H1 (cell line): ENCODE results near the gene SLC35A3. TPM values are rescaled to one million over a fixed set of nuclear protein-coding genes. Genes with fewer than 3 reads are reported as not detected.

Source experiments
- CTCF ChIA-PET: fragments of 300-600 bp; sonication (Branson Sonifier 250); formaldehyde crosslinking; loops from one replicate; lab custom pipeline; 2021; ENCODE audit not compliant: partially characterized antibody; lab: Charles Lee
- POLR2A ChIA-PET: fragments of 300-600 bp; sonication (Branson Sonifier 250); formaldehyde crosslinking; loops from one replicate; lab custom pipeline; 2021; ENCODE audit warnings: inconsistent platforms; ENCODE audit not compliant: partially characterized antibody; lab: Charles Lee
- DNase-seq, 2 experiments: peaks; one replicate each; pipeline versions ENCODE4 v3.0.0 to v3.0.0-alpha.2; 2010 to 2022; ENCODE audit warnings: low spot score in 2 of 2, low read depth in 1 of 2, mixed read lengths in 1 of 2
- FAIRE-seq: peaks from 2 replicates; lab custom pipeline; 2011; peaks lifted over from hg19 to GRCh38; lab: Jason Lieb, UNC
- H2AFZ ChIP-seq: 2 replicates; pipeline ENCODE4 v1.8.1; 2012; ENCODE audit warnings: low read length, inconsistent platforms
- H2AK5ac ChIP-seq: 2 replicates; pipeline ENCODE4 v1.6.1; 2013; ENCODE audit warnings: low read depth, low read length
- H2BK120ac ChIP-seq: replicated peaks from 2 replicates; pipeline ENCODE3; 2013; ENCODE audit warnings: low read depth, low read length, inconsistent platforms
- H2BK12ac ChIP-seq: 2 replicates; pipeline ENCODE4 v1.6.1; 2013; ENCODE audit warnings: low read depth, low read length
- H2BK15ac ChIP-seq: 2 replicates; pipeline ENCODE4 v1.6.1; 2013; ENCODE audit warnings: low read length
- H2BK20ac ChIP-seq: 2 replicates; pipeline ENCODE4 v1.6.1; 2013; ENCODE audit warnings: low read length
- H2BK5ac ChIP-seq: 2 replicates; pipeline ENCODE4 v1.6.1; 2013; ENCODE audit warnings: low read depth, low read length
- H3K14ac ChIP-seq: 2 replicates; pipeline ENCODE4 v1.6.1; 2013; ENCODE audit warnings: inconsistent platforms; ENCODE audit not compliant: insufficient read length
- H3K18ac ChIP-seq: 2 replicates; pipeline ENCODE4 v1.6.1; 2013; ENCODE audit warnings: low read length; ENCODE audit errors: extremely low read depth
- H3K23ac ChIP-seq: 2 replicates; pipeline ENCODE4 v1.6.1; 2013; ENCODE audit warnings: inconsistent platforms; ENCODE audit not compliant: insufficient read length
- H3K23me2 ChIP-seq: 2 replicates; pipeline ENCODE4 v1.6.1; 2013; ENCODE audit warnings: low read depth, low read length
- H3K27ac ChIP-seq: 2 replicates; pipeline ENCODE4 v1.6.1; 2011; ENCODE audit warnings: low read depth, low read length, inconsistent platforms
- H3K27me3 ChIP-seq, 4 experiments: replicated peaks in 1 of 4; 1 replicate in 1 of 4; 2 replicates in 3 of 4; pipeline versions ENCODE4 v1.6.1 to v1.8.1; 2011 to 2013; ENCODE audit warnings: low read length in 3 of 4, mild to moderate bottlenecking in 3 of 4, inconsistent platforms in 2 of 4, mixed read lengths in 2 of 4, moderate library complexity in 1 of 4; ENCODE audit not compliant: control insufficient read depth in 3 of 4, insufficient read depth in 3 of 4; ENCODE audit errors: extremely low read depth in 1 of 4
- H3K36me3 ChIP-seq, 4 experiments: 2 replicates each; pipeline versions ENCODE4 v1.6.1 to v1.8.1; 2011 to 2013; ENCODE audit warnings: mild to moderate bottlenecking in 4 of 4, low read length in 3 of 4, moderate library complexity in 2 of 4, control low read depth in 1 of 4, inconsistent platforms in 1 of 4; ENCODE audit not compliant: insufficient read depth in 4 of 4, control insufficient read depth in 2 of 4
- H3K4ac ChIP-seq: replicated peaks from 2 replicates; pipeline ENCODE3; 2013; ENCODE audit warnings: low read length, low read depth, mixed read lengths, inconsistent platforms; ENCODE audit not compliant: insufficient read length
- H3K4me1 ChIP-seq, 4 experiments: replicated peaks in 1 of 4; 1 replicate in 1 of 4; 2 replicates in 3 of 4; pipeline versions ENCODE4 v1.6.1 to v1.8.1; 2011 to 2013; ENCODE audit warnings: low read length in 3 of 4, inconsistent platforms in 2 of 4, mixed read lengths in 1 of 4; ENCODE audit not compliant: insufficient read depth in 4 of 4, control insufficient read depth in 3 of 4
- H3K4me2 ChIP-seq, 2 experiments: 2 replicates each; pipeline versions ENCODE4 v1.6.1 to v1.8.1; 2011 to 2013; ENCODE audit warnings: low read depth in 2 of 2, low read length in 2 of 2, control low read depth in 1 of 2, inconsistent platforms in 1 of 2, mild to moderate bottlenecking in 1 of 2; ENCODE audit not compliant: insufficient read depth in 1 of 2
- H3K4me3 ChIP-seq, 4 experiments: fragments of 200-600, 300-600 bp in 1 of 4; sonication (generic), shearing (Covaris generic), sonication (Bioruptor Twin) in 1 of 4; 2 replicates each; pipeline versions ENCODE4 v1.5.1 to v1.8.1; 2011 to 2016; ENCODE audit warnings: low read length in 4 of 4, low read depth in 3 of 4, control low read depth in 2 of 4, inconsistent platforms in 2 of 4, mild to moderate bottlenecking in 2 of 4, mixed read lengths in 1 of 4, moderate library complexity in 1 of 4; ENCODE audit not compliant: insufficient read depth in 2 of 4; ENCODE audit errors: extremely low read depth in 1 of 4
- H3K56ac ChIP-seq: replicated peaks from 2 replicates; pipeline ENCODE3; 2013; ENCODE audit warnings: low read depth, mild to moderate bottlenecking, mixed read lengths, low read length, inconsistent platforms; ENCODE audit not compliant: insufficient read length
- H3K79me1 ChIP-seq: 2 replicates; pipeline ENCODE4 v1.6.1; 2013; ENCODE audit warnings: low read depth, low read length, control low read depth
- H3K79me2 ChIP-seq, 2 experiments: 2 replicates each; pipeline versions ENCODE4 v1.6.1 to v1.8.1; 2012 to 2013; ENCODE audit warnings: low read length in 2 of 2, mild to moderate bottlenecking in 2 of 2, inconsistent platforms in 1 of 2; ENCODE audit not compliant: insufficient read depth in 2 of 2, control insufficient read depth in 1 of 2
- H3K9ac ChIP-seq, 4 experiments: replicated peaks in 1 of 4; 1 replicate in 1 of 4; 2 replicates in 3 of 4; pipeline versions ENCODE4 v1.6.1 to v1.8.1; 2011 to 2013; ENCODE audit warnings: low read depth in 3 of 4, low read length in 3 of 4, control low read depth in 2 of 4, mild to moderate bottlenecking in 2 of 4, moderate library complexity in 2 of 4, inconsistent platforms in 1 of 4; ENCODE audit errors: extremely low read depth in 1 of 4
- H3K9me3 ChIP-seq, 2 experiments: 2 replicates each; pipeline versions ENCODE4 v1.6.1 to v1.8.1; 2012 to 2013; ENCODE audit warnings: mild to moderate bottlenecking in 2 of 2, moderate library complexity in 2 of 2, control low read depth in 1 of 2, inconsistent platforms in 1 of 2, low read depth in 1 of 2, low read length in 1 of 2, mixed read lengths in 1 of 2; ENCODE audit not compliant: insufficient read depth in 2 of 2
- H4K20me1 ChIP-seq, 2 experiments: replicated peaks in 1 of 2; 2 replicates each; pipeline versions ENCODE3 to v1.8.1; 2011 to 2013; ENCODE audit warnings: inconsistent platforms in 2 of 2, low read length in 2 of 2, mild to moderate bottlenecking in 1 of 2; ENCODE audit not compliant: insufficient read depth in 2 of 2, control insufficient read depth in 1 of 2
- H4K5ac ChIP-seq: 2 replicates; pipeline ENCODE4 v1.6.1; 2013; ENCODE audit warnings: low read length, low read depth, mixed read lengths, inconsistent platforms; ENCODE audit not compliant: insufficient read length
- H4K8ac ChIP-seq: 2 replicates; pipeline ENCODE4 v1.8.0; 2013; ENCODE audit warnings: mild to moderate bottlenecking, moderate library complexity, low read length, inconsistent platforms; ENCODE audit not compliant: insufficient read depth; ENCODE audit errors: extremely low read depth
- H4K91ac ChIP-seq: replicated peaks from 2 replicates; pipeline ENCODE3; 2013; ENCODE audit warnings: low read length, mixed read lengths, inconsistent platforms; ENCODE audit not compliant: insufficient read length
- BCL11A ChIP-seq, 2 experiments: IDR thresholded peaks; one replicate each; pipeline ENCODE4 v1.6.1; 2011; ENCODE audit warnings: low read depth in 2 of 2, low read length in 2 of 2, mild to moderate bottlenecking in 2 of 2
- BRCA1 ChIP-seq: IDR thresholded peaks from 2 replicates; pipeline ENCODE4 v1.6.1; 2012; ENCODE audit warnings: low read depth, low read length, improper control_type of control experiment
- EGR1 ChIP-seq: IDR thresholded peaks from 2 replicates; pipeline ENCODE4 v1.6.1; 2011; ENCODE audit warnings: low read depth, low read length, borderline replicate concordance
- GABPA ChIP-seq: IDR thresholded peaks from 2 replicates; pipeline ENCODE4 v1.6.1; 2011; ENCODE audit warnings: mild to moderate bottlenecking, low read length, moderate library complexity, borderline replicate concordance; ENCODE audit not compliant: insufficient read depth
- KDM5A ChIP-seq: fragments of 200-600 bp; IDR thresholded peaks from 2 replicates; pipeline ENCODE4 v1.7.1; 2012; ENCODE audit warnings: mild to moderate bottlenecking, low read length, inconsistent platforms, mixed read lengths
- POLR2A ChIP-seq, 2 experiments: IDR thresholded peaks; 1 replicate in 1 of 2; 2 replicates in 1 of 2; pipeline ENCODE4 v1.6.1; 2011; ENCODE audit warnings: low read depth in 2 of 2, low read length in 2 of 2, mild to moderate bottlenecking in 2 of 2; ENCODE audit errors: control extremely low read depth in 1 of 2
- SIRT6 ChIP-seq: IDR thresholded peaks from one replicate; pipeline ENCODE4 v1.7.1; 2012; ENCODE audit warnings: low read length, inconsistent platforms
- SP2 ChIP-seq: IDR thresholded peaks from 2 replicates; pipeline ENCODE4 v1.6.1; 2012; ENCODE audit warnings: mild to moderate bottlenecking, low read length, inconsistent platforms
- WGBS, 2 experiments: shearing (Covaris generic) in 1 of 2; methylation state at CpG; one replicate each; pipeline versions ENCODE4 v1.1.6 to v1.1.7; 2013 to 2015; ENCODE audit warnings: low lambda C conversion rate in 2 of 2, mixed read lengths in 2 of 2, inconsistent platforms in 1 of 2, low coverage in 1 of 2, missing lambda C conversion rate in 1 of 2; ENCODE audit not compliant: insufficient replicate concordance in 2 of 2, insufficient coverage in 1 of 2, insufficient read length in 1 of 2; ENCODE audit errors: extremely low coverage in 1 of 2, missing lambda C conversion rate in 1 of 2; 5-methylcytosine and 5-hydroxymethylcytosine counted together
- polyA plus RNA-seq, 7 experiments: library from polyadenylated mRNA; depleted of rRNA in 3 of 7; stranded (reverse) in 5 of 7; unstranded in 2 of 7; fragments of >200 nt in 5 of 7; fragments of 200-250 nt in 2 of 7; gene quantifications; 1 replicate in 5 of 7; 2 replicates in 1 of 7; 4 replicates in 1 of 7; pipeline versions ENCODE4 v1.2.1 to v1.2.3, GENCODE V29; 2011 to 2013; ENCODE audit warnings: missing spikeins in 2 of 7, mixed read lengths in 2 of 7
- total RNA-seq: library from RNA; stranded (reverse); fragmentation: NEBNext Ultra II Directional; extraction: Animal tissue kit (Norgen Biotek cat#: 25700); gene quantifications from 2 replicates; pipeline ENCODE4 v1.2.1, GENCODE V29; 2021

The SLC35A3 gene
- total and polyA plus RNA-seq, 2 of the 8 experiments (the other 6 are each of a cell fraction or from before 2014, with no cell fraction given), result 3.0 to 13.8 TPM

DNA sequence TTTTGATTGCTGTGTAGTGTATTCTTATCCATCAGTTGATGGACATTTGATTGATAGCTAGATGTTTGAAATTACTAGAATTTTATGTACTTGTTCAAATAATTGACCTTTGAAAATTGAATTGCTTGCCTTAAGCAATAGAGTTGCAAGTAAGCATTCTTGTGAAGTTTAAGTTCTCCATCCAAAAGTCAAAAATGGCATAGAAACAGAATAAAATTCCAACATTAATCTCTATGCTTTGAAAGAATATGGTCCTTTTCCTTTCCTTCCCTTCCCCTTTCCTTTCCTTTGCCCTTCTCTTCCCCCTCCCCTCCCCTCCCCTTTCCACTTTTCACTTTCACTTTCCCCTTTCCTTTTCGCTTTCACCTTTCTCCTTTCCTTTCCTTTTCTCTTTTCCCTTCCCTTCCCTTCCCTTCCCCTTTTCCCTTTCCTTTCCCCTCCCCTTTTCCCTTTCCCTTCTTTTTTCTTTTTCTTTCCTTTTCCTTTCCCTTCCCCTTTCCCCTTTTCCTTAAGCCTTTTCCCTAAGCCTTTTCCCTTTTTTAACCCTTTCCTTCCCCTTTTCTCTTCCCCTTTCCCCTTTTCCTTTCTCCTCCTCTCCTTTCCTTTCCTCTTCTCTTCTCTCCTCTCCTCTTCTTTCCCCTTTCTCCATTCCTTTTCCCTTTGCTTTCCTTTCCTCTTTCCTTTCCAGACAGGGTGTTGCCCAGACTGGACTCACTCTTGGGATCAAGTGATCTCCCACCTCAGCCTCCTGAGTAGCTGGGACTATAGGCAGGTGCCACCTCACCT lies 95.6 kb downstream of the SLC35A3 start:
- peaks cover 0 to 3% of the 10 kb centered on the region in 2 experiments for H4K20me1 ChIP-seq
- WGBS, 2 experiments, result 63 to 73% methylated on average over 1 of the region's 1 CpG

More for the DNA sequence above, 95.6 kb downstream of the SLC35A3 start:
- Histone ChIP-seq H3K27me3 (no peaks in the 10 kb centered on the region), H3K14ac (no peak overlapping the region), H3K9ac (no peak overlapping the region), H2BK5ac (no peak overlapping the region), H2BK12ac (no peak overlapping the region), H3K27ac (no peak overlapping the region), H2BK20ac (no peak overlapping the region), H3K79me2 (no peaks in the 10 kb centered on the region), H4K91ac (no peak overlapping the region), H3K36me3 (peaks cover 6 to 68% (median 22%) of the 10 kb centered on the region in 4 experiments), H3K79me1 (no peaks in the 10 kb centered on the region; the same call in none of the 2 replicates), H3K4ac (no peak overlapping the region), H2BK15ac (no peak overlapping the region), H3K9me3 (no peaks in the 10 kb centered on the region), H3K56ac (no peak overlapping the region), H3K4me1 (no peaks in the 10 kb centered on the region), H4K5ac (no peak overlapping the region), H3K4me2 (no peak overlapping the region), H2BK120ac (no peak overlapping the region), H2AK5ac (no peak overlapping the region), H3K23me2 (no peaks in the 10 kb centered on the region; the same call in 1 of the 2 replicates), H3K18ac (no peak overlapping the region), H3K4me3 (no peak overlapping the region), H4K8ac (no peak overlapping the region), H2AFZ (no peak overlapping the region), H3K23ac (no peak overlapping the region)
- TF ChIP-seq GABPA (no peak), BCL11A (IDR thresholded peaks at IDR 0.05; ENCODE audit: low read depth in 2 of 2, low read length in 2 of 2) (no peak), KDM5A (no peak), BRCA1 (no peak), EGR1 (0 out of 2 replicates have a peak, but pooled peaks have one; percentile 30), SP2 (no peak), SIRT6 (no peak), POLR2A (IDR thresholded peaks at IDR 0.05; ENCODE audit: control extremely low read depth in 1 of 2, low read depth in 2 of 2, low read length in 2 of 2) (no peak)
- ChIA-PET CTCF (interaction anchor here (1.0 to 1.3 kb wide), 2 partner anchors 9 to 12 kb away, joined by 3 read pairs; no protein-coding TSS in a partner anchor), POLR2A (interaction anchor here (0.8 to 0.9 kb wide), 2 partner anchors 10 to 286 kb away, joined by 3 read pairs; no protein-coding TSS in a partner anchor)
- DNase-seq (no peak), FAIRE-seq (no peak)
